Inferior parietal cortex (tissue), 1 donor: ENCODE results near the gene NTSR2.

ENCODE experiments used
- DNase-seq: peaks from one replicate; pipeline ENCODE4 v3.0.0-alpha.2; 2016; ENCODE audit errors: extremely low spot score

Gene NTSR2

DNA sequence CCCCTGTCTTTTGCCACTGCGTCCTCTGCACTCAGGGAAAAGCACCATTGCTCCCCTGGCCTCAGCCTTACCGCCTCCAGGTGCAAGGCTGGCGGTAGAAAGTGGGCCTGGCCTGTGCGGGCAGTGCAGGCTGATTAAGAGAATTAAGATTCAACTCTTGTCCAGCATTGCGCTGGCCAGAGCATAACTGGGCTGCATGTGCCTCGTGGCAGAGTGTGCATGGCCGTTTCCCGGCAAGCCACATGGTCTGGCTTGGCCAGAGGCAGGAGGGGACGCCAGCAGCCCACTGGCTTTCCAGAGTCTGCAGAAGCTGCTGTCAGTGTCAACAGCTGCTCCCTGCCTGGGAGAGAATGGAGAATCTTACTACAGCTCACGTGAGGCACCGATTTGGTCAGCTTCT is 12.3 kb downstream of the NTSR2 start:
- DNase-seq = no peak

- no peak for DNase-seq
These were observed 12.8 kb downstream of the NTSR2 start for GRCh38 chr2:11657195-11657594.

DNA sequence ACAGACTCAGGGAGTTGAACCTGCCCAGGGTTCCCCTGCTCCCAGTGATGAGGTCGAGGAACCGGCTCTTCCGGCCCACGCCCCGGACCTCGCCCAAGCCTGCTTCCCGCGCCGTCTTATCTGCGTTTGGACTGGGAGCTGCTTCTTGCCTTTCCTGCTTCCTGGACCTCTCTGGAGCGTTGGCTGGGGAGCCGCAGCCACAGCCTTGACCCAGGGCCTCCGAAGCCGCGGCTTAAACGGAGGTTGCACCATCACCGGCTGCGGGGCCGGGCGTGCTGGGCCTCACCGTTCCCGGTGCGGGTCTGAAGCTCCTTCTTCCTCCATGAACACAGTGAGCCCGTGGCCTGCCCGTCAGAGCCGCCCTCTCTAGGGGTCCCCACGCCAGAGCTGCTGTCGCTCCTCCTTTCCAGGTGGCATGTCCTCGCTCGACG is 13.3 kb downstream of the NTSR2 start:
- DNase-seq = no peak

DNA sequence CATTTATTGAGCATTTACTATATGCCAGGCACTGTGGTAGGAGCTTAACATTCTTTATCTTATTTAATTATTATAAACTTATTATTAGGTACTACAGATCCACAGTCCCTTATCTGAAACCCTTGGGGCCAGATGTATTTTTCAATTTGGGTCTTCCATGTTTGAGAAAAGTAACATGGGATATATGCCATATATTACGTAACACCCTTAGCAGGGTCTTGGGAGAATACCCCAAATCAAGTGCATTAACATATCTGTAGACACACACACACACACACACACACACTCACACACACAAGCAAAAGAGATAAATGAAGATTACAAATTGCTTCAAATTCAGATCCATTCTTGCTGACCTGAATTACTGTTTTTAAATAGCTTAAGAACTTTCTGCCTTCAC is 13.7 kb downstream of the NTSR2 start:
- no peak for DNase-seq

GRCh38 chr2:11655495-11655894 is 14.5 kb downstream of the NTSR2 start:
- no peak for DNase-seq

DNA sequence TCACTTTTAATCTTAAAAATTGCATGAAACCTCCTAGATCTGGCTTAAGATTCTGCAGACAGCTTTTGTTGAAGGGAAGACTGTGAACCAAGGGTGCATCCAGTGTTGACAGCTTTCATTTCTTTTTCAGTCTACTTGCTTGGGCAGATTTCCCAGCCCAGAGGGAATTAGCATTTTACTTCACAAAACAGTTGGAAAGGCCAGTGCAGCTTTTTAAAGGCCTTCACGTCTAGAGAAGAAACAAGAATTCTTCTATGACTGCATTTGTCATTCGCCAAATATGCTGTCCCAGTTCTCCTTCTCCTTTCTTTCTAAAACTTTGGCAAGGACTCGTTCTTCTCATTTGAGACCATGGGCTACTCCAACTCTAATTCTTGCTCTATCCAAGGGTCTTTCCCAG is 17.4 kb downstream of the NTSR2 start:
- DNase-seq = peak; percentile 54

DNA sequence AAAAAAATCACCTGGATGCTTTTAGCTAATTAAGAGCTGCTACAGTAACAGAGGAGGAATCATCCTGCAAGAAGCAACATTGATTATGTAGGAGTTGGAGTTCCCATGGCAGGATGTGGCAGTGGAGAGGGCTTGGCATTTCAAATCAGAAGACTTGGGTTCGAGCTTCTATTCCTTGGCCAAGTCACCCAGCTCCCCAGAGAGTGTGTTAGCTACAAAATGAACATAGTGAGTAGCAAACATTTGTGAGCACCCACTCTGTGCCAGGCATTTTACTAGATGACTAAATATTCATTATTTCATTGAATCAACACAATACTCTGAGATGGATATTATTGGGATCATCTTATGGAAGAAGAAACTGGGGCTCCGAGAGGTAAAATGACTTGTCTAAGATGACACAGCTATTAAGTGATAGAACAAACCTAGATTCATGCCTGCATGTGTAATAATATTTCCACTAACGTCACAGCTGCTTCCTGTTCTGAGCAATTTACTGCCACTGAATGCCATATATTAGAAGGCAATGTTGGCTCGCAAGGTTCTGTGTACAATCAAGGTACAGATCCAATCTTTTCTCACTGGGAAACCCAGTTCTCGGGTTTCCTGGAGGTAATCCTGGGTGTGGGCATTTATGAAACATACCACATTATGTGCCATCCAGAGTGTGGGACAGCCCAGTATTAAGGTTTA is 18.0 kb downstream of the NTSR2 start:
- no peak for DNase-seq

- no peak for DNase-seq
These were observed 20.9 kb downstream of the NTSR2 start for GRCh38 chr2:11649093-11649492.

- no peak for DNase-seq
These were observed 22.0 kb downstream of the NTSR2 start for GRCh38 chr2:11647834-11648600.

GRCh38 chr2:11646530-11646929 is 23.5 kb downstream of the NTSR2 start:
- DNase-seq = no peak

DNA sequence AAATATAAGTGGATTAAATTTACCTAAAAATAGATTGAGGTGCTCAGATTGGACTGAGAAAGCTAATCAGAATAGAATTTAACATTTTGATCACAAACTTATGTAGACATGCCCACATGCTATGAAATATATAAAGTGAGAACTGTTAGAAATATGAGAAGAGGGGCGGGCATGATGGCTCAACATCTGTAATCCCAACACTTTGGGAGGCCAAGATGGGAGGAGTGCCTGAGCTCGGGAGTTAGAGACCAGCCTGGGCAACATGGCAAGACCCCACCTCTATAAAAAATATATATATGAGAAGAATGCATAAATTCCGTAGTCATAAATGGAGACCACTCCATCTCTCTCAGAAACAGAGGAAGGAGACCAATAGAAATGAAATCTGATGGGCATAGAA is 25.7 kb downstream of the NTSR2 start:
- no peak for DNase-seq

- no peak for DNase-seq
These were observed 27.0 kb downstream of the NTSR2 start for GRCh38 chr2:11642972-11643371.

DNA sequence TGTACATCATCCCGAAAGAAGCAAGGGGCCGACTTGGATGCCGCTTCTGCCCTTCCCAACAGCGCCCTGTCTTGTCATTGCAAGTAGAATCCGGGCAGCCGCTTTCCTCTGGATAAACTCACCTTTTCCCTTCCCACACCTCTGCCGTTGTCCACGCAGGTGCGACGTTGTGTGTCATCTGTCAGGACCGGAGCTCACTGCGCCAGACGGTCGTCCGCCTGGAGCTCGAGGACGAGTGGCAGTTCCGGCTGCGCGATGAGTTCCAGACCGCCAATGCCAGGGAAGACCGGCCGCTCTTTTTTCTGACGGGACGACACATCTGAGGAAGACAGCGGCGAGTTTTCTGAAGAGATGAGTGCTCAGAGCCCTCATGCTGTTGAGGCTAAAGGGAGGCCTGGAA is 29.9 kb downstream of the NTSR2 start:
- DNase-seq = no peak

DNA sequence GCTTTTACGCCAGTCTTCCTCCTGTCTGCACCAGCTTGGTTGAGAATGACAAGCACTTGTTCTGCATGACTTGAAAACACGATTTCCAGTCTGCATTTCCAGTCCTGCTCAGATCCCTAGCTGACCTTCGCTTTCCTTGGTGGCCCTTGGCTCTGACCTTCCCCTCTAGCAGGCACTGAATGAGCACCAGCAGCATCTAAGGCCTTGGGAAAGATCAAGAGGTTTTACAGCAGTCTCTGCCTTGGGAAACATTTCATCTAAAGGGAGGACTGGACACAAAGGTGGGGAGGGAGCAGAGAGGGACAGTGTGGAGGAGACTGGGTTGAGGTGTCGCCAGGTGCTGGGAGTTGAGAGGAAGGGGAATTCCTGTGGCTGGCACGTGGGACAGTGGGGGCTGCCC is 30.5 kb downstream of the NTSR2 start:
- no peak for DNase-seq

- DNase-seq = no peak
These were observed 32.4 kb downstream of the NTSR2 start for GRCh38 chr2:11637546-11637945.

DNA sequence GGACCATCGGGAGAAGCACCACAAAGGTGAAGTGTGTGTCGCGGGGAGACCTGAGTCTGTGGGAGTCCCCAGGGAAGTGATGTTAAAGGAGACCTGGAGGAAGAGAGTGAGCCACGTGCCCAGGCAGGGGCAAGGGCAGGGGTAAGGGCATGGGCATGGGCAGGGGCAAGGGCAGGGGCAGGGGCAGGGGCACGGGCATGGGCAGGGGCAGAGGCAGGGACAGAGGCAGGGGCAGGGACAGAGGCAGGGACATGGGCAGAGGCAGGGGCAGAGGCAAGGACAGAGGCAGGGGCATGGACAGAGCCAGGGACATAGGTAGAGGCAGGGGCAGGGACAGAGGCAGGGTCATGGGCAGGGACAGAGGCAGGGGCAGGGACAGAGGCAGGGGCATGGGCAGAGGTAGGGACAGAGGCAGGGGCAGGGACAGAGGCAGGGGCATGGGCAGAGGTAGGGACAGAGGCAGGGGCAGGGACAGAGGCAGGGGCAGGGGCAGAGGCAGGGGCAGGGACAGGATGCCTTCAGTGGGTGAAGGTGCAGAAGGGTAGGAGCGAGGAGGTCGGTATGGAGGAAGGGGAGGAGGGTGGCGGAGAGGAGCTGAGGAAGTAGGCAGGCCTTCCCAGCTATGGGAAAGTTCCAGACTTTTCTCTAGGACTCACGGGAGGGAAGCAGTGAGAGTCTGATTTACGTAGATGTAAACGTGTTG is 33.3 kb downstream of the NTSR2 start:
- no peak for DNase-seq

DNA sequence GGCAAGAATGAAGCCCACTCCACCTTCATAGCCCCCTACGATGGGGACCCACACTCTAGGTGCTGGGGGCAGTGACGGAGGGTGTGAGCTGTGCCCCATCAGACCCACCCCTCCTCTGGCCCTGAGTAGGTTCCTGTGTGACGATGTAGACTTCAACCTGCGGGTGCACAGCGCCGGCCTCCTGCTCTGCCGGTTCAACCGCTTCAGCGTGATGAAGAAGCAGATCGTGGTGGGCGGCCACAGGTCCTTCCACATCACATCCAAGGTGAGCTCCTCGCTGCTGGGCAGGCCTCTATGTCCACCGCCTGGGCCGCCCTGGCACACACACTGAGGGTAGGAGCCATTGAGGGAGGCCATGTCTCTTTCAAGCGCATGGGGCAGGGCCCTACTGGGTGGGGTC is 34.9 kb downstream of the NTSR2 start:
- DNase-seq = no peak

DNA sequence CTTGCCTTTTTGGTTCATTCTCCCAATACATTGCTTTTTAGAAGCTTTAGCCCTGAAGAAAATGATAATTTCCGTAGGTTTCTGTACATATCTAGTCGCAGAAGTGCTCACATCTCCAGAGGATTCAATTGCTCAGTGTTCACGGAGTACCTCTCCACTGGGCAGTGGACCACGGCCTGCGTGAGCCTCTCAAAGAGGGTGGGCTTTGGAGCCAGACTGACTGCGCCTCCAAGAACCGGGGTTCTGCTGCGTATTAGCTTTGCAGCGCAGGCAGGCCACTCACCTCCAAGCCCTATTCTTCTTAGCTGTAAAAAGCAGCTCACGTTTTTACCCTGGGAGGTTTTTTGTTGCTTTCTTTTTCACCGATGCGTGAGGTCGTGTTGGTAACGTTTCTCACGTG is 35.4 kb downstream of the NTSR2 start:
- no peak for DNase-seq

DNA sequence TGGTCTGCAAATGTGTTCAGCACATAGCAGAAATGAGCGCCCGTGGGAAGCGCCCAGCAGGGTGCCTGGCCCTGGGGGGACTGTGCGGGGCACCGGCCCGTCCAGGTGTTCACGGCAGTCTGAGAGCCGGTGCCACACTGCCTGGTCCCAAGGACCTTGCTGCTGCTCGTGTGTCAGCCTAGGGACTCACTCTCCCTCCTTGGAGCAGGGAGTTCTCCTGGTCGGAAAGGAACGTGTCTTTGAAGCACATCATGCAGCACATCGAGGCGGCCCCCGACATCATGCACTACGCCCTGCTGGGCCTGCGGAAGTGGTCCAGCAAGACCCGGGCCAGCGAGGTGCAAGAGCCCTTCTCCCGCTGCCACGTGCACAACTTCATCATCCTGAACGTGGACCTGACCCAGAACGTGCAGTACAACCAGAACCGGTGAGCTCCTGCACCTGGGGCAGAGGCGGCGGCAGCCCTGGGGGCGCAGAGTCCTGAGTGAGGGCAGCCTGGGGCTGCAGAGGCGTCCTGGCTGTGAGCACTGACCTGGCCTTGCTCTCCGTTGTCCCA is 36.0 kb downstream of the NTSR2 start:
- DNase-seq = no peak

DNA sequence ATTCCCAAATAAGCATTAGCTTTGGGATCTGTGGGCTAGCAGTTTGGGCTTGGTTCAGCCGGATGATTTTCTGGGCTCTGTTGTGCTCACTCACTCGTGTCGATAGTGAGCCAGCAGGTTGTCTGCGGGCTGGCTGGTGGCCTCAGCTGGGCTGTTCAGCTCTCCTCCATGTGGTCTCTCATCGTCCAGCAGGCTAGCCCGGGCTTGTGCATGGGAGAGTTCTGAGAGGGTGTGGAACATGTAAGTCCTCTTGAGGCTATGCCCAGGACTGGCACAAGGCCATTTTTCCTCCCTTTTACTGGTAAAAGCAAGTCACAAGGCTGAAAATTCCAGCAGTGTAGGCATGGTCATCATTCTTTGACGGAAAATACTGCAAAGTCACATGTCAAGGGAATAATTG is 38.5 kb downstream of the NTSR2 start:
- no peak for DNase-seq

GRCh38 chr2:11630855-11631254 is 39.1 kb downstream of the NTSR2 start:
- no peak for DNase-seq

GRCh38 chr2:11629851-11630250 is 40.1 kb downstream of the NTSR2 start:
- no peak for DNase-seq

- no peak for DNase-seq
These were observed 40.8 kb downstream of the NTSR2 start for GRCh38 chr2:11629215-11629614.
